HCT116 (cell line): Measurements from ENCODE around the gene JAM3. TPM values are rescaled to one million over a fixed set of nuclear protein-coding genes. Genes with fewer than 3 reads are reported as not detected.

Experiments
- ATAC-seq: fragments of 200-7000 bp; cut with Tn5 transposase; 2 replicates; pipeline ENCODE4 v1.9.1; 2020; ENCODE audit warnings: mild to moderate bottlenecking, moderate library complexity
- BruUV-seq: library from RNA; stranded (reverse); fragments of 400-500 nt; replicated peaks from 2 replicates; lab custom pipeline; 2021; lab: Mats Ljungman, UMichigan
- CTCF ChIA-PET: fragments of 300-600 bp; sonication (Branson Sonifier 250); formaldehyde crosslinking; loops from one replicate; lab custom pipeline; 2021; ENCODE audit warnings: antibody characterized with exemption; lab: Charles Lee
- POLR2A ChIA-PET: fragments of 300-600, 350-600 bp; sonication (Branson Sonifier 250); formaldehyde crosslinking; loops from one replicate; lab custom pipeline; 2021; ENCODE audit warnings: antibody characterized with exemption; lab: Charles Lee
- RAD21 ChIA-PET, 2 experiments: fragments of 300-600 bp; sonication (Branson Sonifier 250); formaldehyde crosslinking; loops; one replicate each; lab custom pipeline; 2023; ENCODE audit warnings: low total read pairs in 2 of 2; ENCODE audit not compliant: uncharacterized antibody in 2 of 2, unreplicated experiment in 2 of 2, low non-redundant PET in 1 of 2; lab: Charles Lee
- DNase-seq: peaks from one replicate; pipeline ENCODE4 v3.0.0-alpha.2; 2010; ENCODE audit warnings: low read depth, low spot score
- H2AFZ ChIP-seq: fragments of 200-600 bp; shearing (Covaris generic), sonication (generic); 2 replicates; pipeline ENCODE4 v1.6.1; 2017; ENCODE audit warnings: low read depth, mixed run types, mixed read lengths, antibody characterized with exemption, low read length; ENCODE audit not compliant: poor library complexity, severe bottlenecking
- H3K27ac ChIP-seq: 2 replicates; pipeline ENCODE4 v1.5.1; 2012; ENCODE audit warnings: low read depth, low read length
- H3K27me3 ChIP-seq: fragments of 200-600 bp; sonication (generic); 2 replicates; pipeline ENCODE4 v1.6.1; 2016; ENCODE audit warnings: mixed run types, low read length, mixed read lengths; ENCODE audit not compliant: insufficient read depth
- H3K36me3 ChIP-seq, 2 experiments: fragments of 200-500 bp in 1 of 2; fragments of 200-600 bp in 1 of 2; sonication (Bioruptor generic) in 1 of 2; sonication (generic) in 1 of 2; 2 replicates each; pipeline versions ENCODE4 v1.5.1 to v1.6.1; 2014 to 2016; ENCODE audit warnings: low read length in 2 of 2, inconsistent platforms in 1 of 2, mixed read lengths in 1 of 2, mixed run types in 1 of 2; ENCODE audit not compliant: insufficient read depth in 2 of 2, control insufficient read depth in 1 of 2
- H3K4me1 ChIP-seq, 2 experiments: fragments of 200-600 bp in 1 of 2; sonication (generic) in 1 of 2; 2 replicates each; pipeline versions ENCODE4 v1.5.1 to v1.6.1; 2012 to 2017; ENCODE audit warnings: low read length in 2 of 2, inconsistent platforms in 1 of 2, mild to moderate bottlenecking in 1 of 2, mixed read lengths in 1 of 2, mixed run types in 1 of 2, moderate library complexity in 1 of 2; ENCODE audit not compliant: insufficient read depth in 2 of 2, control insufficient read depth in 1 of 2
- H3K4me2 ChIP-seq: fragments of 200-600 bp; sonication (generic); 2 replicates; pipeline ENCODE4 v1.6.1; 2017; ENCODE audit warnings: mixed run types, low read length, mixed read lengths
- H3K4me3 ChIP-seq, 2 experiments: fragments of 200-600 bp in 1 of 2; sonication (generic) in 1 of 2; replicated peaks in 1 of 2; 2 replicates each; pipeline ENCODE4 v1.5.1; 2011 to 2016; ENCODE audit warnings: low read length in 2 of 2, control low read depth in 1 of 2, low read depth in 1 of 2, mild to moderate bottlenecking in 1 of 2, mixed read lengths in 1 of 2, mixed run types in 1 of 2
- H3K79me2 ChIP-seq: fragments of 200-600 bp; sonication (generic); 2 replicates; pipeline ENCODE4 v1.6.1; 2017; ENCODE audit warnings: mild to moderate bottlenecking, mixed run types, low read length, moderate library complexity, mixed read lengths; ENCODE audit not compliant: insufficient read depth
- H3K9ac ChIP-seq: fragments of 200-600 bp; sonication (generic); 2 replicates; pipeline ENCODE4 v1.6.1; 2016; ENCODE audit warnings: low read length, mixed read lengths
- H3K9me2 ChIP-seq: fragments of 200-600 bp; sonication (generic), shearing (Covaris generic); 2 replicates; pipeline ENCODE4 v1.6.1; 2017; ENCODE audit warnings: mixed run types, mild to moderate bottlenecking, moderate library complexity; ENCODE audit not compliant: insufficient read depth
- H3K9me3 ChIP-seq, 2 experiments: fragments of 200-500 bp in 1 of 2; fragments of 200-600 bp in 1 of 2; sonication (Bioruptor generic) in 1 of 2; sonication (generic) in 1 of 2; 2 replicates each; pipeline ENCODE4 v1.6.1; 2014 to 2017; ENCODE audit warnings: low read length in 2 of 2, mixed read lengths in 2 of 2, inconsistent platforms in 1 of 2, low read depth in 1 of 2, mild to moderate bottlenecking in 1 of 2, mixed run types in 1 of 2, moderate library complexity in 1 of 2; ENCODE audit not compliant: control insufficient read depth in 1 of 2, insufficient read depth in 1 of 2
- H4K20me1 ChIP-seq: fragments of 200-600 bp; sonication (generic), shearing (Covaris generic); 2 replicates; pipeline ENCODE4 v1.6.1; 2017; ENCODE audit warnings: mixed run types, mild to moderate bottlenecking, moderate library complexity; ENCODE audit not compliant: insufficient read depth
- CTCF ChIP-seq, 3 experiments: fragments of 200-600 bp in 1 of 3; sonication (generic) in 1 of 3; IDR thresholded peaks in 2 of 3; conservative IDR thresholded peaks in 1 of 3; 2 replicates each; pipeline ENCODE4 v1.5.1; 2012 to 2017; ENCODE audit warnings: low read depth in 2 of 3, low read length in 2 of 3, antibody characterized with exemption in 1 of 3, borderline replicate concordance in 1 of 3, control low read depth in 1 of 3, mild to moderate bottlenecking in 1 of 3, mixed read lengths in 1 of 3, mixed run types in 1 of 3, moderate library complexity in 1 of 3; ENCODE audit not compliant: insufficient read depth in 1 of 3
- EGR1 ChIP-seq: IDR thresholded peaks from 2 replicates; pipeline ENCODE4 v1.6.1; 2012; ENCODE audit warnings: low read depth
- ELF1 ChIP-seq: IDR thresholded peaks from 2 replicates; pipeline ENCODE4 v1.6.1; 2012; ENCODE audit warnings: low read depth, borderline replicate concordance
- EZH2 ChIP-seq: fragments of 200-600 bp; sonication (generic); IDR thresholded peaks from 2 replicates; pipeline ENCODE4 v1.6.1; 2017; ENCODE audit warnings: antibody characterized with exemption, mixed run types
- JUND ChIP-seq: IDR thresholded peaks from 2 replicates; pipeline ENCODE4 v1.6.1; 2012
- POLR2A ChIP-seq: IDR thresholded peaks from 2 replicates; pipeline ENCODE4 v1.7.0; 2011; ENCODE audit warnings: borderline replicate concordance; ENCODE audit not compliant: insufficient read depth, insufficient read length; ENCODE audit errors: extremely low read depth
- POLR2AphosphoS5 ChIP-seq: IDR thresholded peaks from 2 replicates; pipeline ENCODE4 v1.6.1; 2011; ENCODE audit warnings: mild to moderate bottlenecking, low read depth, low read length, moderate library complexity
- REST ChIP-seq: IDR thresholded peaks from 2 replicates; pipeline ENCODE4 v1.6.1; 2012; ENCODE audit warnings: low read depth
- SIN3A ChIP-seq: IDR thresholded peaks from 2 replicates; pipeline ENCODE4 v1.6.1; 2012; ENCODE audit warnings: low read depth
- SP1 ChIP-seq: IDR thresholded peaks from 2 replicates; pipeline ENCODE4 v1.6.1; 2012; ENCODE audit warnings: low read depth
- SRF ChIP-seq: IDR thresholded peaks from 2 replicates; pipeline ENCODE4 v1.6.1; 2012; ENCODE audit warnings: low read depth
- YY1 ChIP-seq: IDR thresholded peaks from 2 replicates; pipeline ENCODE4 v1.6.1; 2011; ENCODE audit warnings: low read length, low read depth, moderate library complexity, mild to moderate bottlenecking; ENCODE audit not compliant: insufficient replicate concordance; ENCODE audit errors: extremely low read depth
- ZNF274 ChIP-seq: fragments of 200-500 bp; sonication (Bioruptor generic); IDR thresholded peaks from 2 replicates; pipeline ENCODE4 v1.6.1; 2014; ENCODE audit warnings: mild to moderate bottlenecking, low read depth, low read length, inconsistent platforms
- intact Hi-C: fragments of 100-400 bp; cut with micrococcal nuclease; formaldehyde crosslinking; loops from 2 replicates; pipeline ENCODE4 v1.10.0; 2022
- total RNA-seq: library from RNA; stranded (reverse); gene quantifications from one replicate; pipeline ENCODE4 v1.2.1, GENCODE V29; 2021; ENCODE audit not compliant: unreplicated experiment
- TF ChIP-seq, protein P1 (sequence below): IDR thresholded peaks from 2 replicates; pipeline ENCODE4 v1.6.1; 2011; ENCODE audit warnings: mild to moderate bottlenecking, low read length, moderate library complexity; ENCODE audit not compliant: insufficient replicate concordance; ENCODE audit errors: extremely low read depth
- TF ChIP-seq, protein P2 (sequence below): IDR thresholded peaks from 2 replicates; pipeline ENCODE4 v1.6.1; 2012
- TF ChIP-seq, protein P3 (sequence below): IDR thresholded peaks from 2 replicates; pipeline ENCODE4 v1.6.1; 2012

Gene JAM3
- total RNA-seq, 1 experiment from 2014 or later: 0.25 TPM

DNA sequence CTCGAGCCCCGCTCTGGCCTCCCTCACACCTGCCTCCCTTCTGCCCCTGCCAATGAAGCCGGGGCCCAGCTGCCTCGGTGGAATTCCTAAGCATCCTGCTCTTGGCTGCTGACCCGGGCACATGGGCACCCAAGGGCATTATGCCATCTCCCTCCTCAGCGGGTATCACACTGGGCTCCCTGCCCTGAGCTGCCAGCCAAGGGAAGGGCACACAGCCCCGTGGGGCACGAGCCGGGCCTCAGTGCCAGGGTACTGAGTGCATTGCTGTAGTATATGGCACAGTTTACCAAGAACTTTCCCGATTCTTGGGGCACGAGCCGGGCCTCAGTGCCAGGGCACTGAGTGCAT is 43.8 kb upstream of the JAM3 start (continued):
- TF ChIP-seq, protein P1, sequence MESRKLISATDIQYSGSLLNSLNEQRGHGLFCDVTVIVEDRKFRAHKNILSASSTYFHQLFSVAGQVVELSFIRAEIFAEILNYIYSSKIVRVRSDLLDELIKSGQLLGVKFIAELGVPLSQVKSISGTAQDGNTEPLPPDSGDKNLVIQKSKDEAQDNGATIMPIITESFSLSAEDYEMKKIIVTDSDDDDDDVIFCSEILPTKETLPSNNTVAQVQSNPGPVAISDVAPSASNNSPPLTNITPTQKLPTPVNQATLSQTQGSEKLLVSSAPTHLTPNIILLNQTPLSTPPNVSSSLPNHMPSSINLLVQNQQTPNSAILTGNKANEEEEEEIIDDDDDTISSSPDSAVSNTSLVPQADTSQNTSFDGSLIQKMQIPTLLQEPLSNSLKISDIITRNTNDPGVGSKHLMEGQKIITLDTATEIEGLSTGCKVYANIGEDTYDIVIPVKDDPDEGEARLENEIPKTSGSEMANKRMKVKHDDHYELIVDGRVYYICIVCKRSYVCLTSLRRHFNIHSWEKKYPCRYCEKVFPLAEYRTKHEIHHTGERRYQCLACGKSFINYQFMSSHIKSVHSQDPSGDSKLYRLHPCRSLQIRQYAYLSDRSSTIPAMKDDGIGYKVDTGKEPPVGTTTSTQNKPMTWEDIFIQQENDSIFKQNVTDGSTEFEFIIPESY: no peak
- TF ChIP-seq, all 23 proteins: peak for 0

GRCh38 chr11:134026655-134027343 is 42.1 kb upstream of the JAM3 start:
- ATAC-seq: no peak
- H3K27me3 ChIP-seq: peaks cover 32% of the 10 kb centered on the region
- no peaks in the 10 kb centered on the region for H3K9me3 ChIP-seq
- H3K4me3 ChIP-seq: no peak overlapping the region
- peaks cover 0 to 5% of the 10 kb centered on the region in 2 experiments; a peak in 1 of 4 replicates for H3K4me1 ChIP-seq
- intact Hi-C loops: no loop called here
- no peaks in the 10 kb centered on the region for H3K9me2 ChIP-seq
- POLR2A ChIA-PET: no interaction called here
- CTCF ChIA-PET: interaction anchor here (1.7 kb wide), 1 partner anchor 8 kb away, joined by 3 read pairs; no protein-coding TSS in a partner anchor
- no peak overlapping the region for H2AFZ ChIP-seq
- RAD21 ChIA-PET: no interaction called here
- H3K4me2 ChIP-seq: no peak overlapping the region
- H4K20me1 ChIP-seq: no peaks in the 10 kb centered on the region
- H3K79me2 ChIP-seq: no peaks in the 10 kb centered on the region
- H3K27ac ChIP-seq: no peak overlapping the region
- no TSS peak for BruUV-seq
- no peak for DNase-seq
- H3K9ac ChIP-seq: no peak overlapping the region
- H3K36me3 ChIP-seq: no peaks in the 10 kb centered on the region
- TF ChIP-seq CTCF (IDR thresholded peaks at IDR 0.05 in 2 of 3, conservative IDR thresholded peaks at IDR 0.05 in 1 of 3; ENCODE audit: borderline replicate concordance in 1 of 3, insufficient read depth in 1 of 3, low read depth in 2 of 3, low read length in 2 of 3) (no peak), SIN3A (no peak), ZNF274 (no peak), POLR2A (no peak), SRF (no peak), EGR1 (no peak), SP1 (no peak), EZH2 (no peak), YY1 (no peak), REST (no peak), JUND (no peak), ELF1 (no peak), POLR2AphosphoS5 (no peak)
- TF ChIP-seq, protein P2, sequence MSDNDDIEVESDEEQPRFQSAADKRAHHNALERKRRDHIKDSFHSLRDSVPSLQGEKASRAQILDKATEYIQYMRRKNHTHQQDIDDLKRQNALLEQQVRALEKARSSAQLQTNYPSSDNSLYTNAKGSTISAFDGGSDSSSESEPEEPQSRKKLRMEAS: no peak
- TF ChIP-seq, protein P3, sequence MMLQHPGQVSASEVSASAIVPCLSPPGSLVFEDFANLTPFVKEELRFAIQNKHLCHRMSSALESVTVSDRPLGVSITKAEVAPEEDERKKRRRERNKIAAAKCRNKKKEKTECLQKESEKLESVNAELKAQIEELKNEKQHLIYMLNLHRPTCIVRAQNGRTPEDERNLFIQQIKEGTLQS: no peak
